Activated CD4-positive, alpha-beta T cell treated with anti-CD3 and anti-CD28 coated beads, Interleukin-2, amount 10 ng/mL, durations not matched to agents 24 days and 14 days (primary cell): Measurements from ENCODE around the gene DYNC2I2. TPM values are rescaled to one million over a fixed set of nuclear protein-coding genes. Genes with fewer than 3 reads are reported as not detected.

Experiments
- DNase-seq: peaks from one replicate; pipeline ENCODE4 v3.0.0; 2022
- H3K27ac Mint-ChIP-seq: one replicate; pipeline ENCODE4 v1.8.0; 2022; ENCODE audit warnings: mild to moderate bottlenecking, mixed read lengths
- H3K27me3 Mint-ChIP-seq: one replicate; pipeline ENCODE4 v1.8.0; 2022; ENCODE audit warnings: mixed read lengths
- H3K36me3 Mint-ChIP-seq: one replicate; pipeline ENCODE4 v1.8.0; 2022; ENCODE audit warnings: low read depth, mild to moderate bottlenecking, mixed read lengths
- H3K4me1 Mint-ChIP-seq: one replicate; pipeline ENCODE4 v1.8.0; 2021; ENCODE audit warnings: mixed read lengths
- H3K4me3 Mint-ChIP-seq: one replicate; pipeline ENCODE4 v1.8.0; 2022; ENCODE audit warnings: mild to moderate bottlenecking, moderate library complexity, mixed read lengths
- H3K9me3 Mint-ChIP-seq: one replicate; pipeline ENCODE4 v1.8.0; 2021; ENCODE audit warnings: mixed read lengths
- intact Hi-C: fragments of 100-400 bp; cut with micrococcal nuclease; formaldehyde crosslinking; loops from one replicate; pipeline ENCODE4 v1.15.1; 2023
- total RNA-seq: library from RNA; stranded (reverse); gene quantifications from 2 replicates; pipeline ENCODE4 v1.2.3, GENCODE V29; 2022

DYNC2I2 gene
- total RNA-seq, 1 donor from 2014 or later = 47.4 TPM

DNA sequence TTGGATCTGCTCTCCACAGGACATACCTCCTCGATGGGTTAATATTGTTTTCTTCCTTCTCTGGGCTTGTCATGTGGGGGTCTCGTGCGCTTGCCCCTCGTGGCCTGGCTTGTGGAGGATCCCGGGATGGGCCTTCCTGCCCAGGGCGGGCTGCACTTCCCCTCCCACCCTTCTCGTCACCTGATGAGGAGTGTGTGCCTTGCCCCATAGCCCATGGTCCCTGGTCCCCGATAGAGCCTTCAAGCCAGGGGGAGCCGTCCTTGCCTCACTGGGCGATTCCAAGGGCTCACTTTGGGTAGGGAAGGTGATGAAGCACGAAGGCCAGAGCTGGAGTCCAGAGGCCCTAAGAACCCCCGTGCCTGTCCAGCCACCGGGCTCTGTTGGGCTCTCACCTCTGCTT, 28.7 kb downstream of the DYNC2I2 start:
- peaks cover 3% of the 10 kb centered on the region for H3K4me1 Mint-ChIP-seq
- intact Hi-C loops = no loop called here
- H3K36me3 Mint-ChIP-seq = peaks cover 50% of the 10 kb centered on the region
- H3K4me3 Mint-ChIP-seq = no peak overlapping the region
- no peak overlapping the region for H3K27ac Mint-ChIP-seq
- no peak for DNase-seq
- no peaks in the 10 kb centered on the region for H3K27me3 Mint-ChIP-seq
- H3K9me3 Mint-ChIP-seq = no peaks in the 10 kb centered on the region

DNA sequence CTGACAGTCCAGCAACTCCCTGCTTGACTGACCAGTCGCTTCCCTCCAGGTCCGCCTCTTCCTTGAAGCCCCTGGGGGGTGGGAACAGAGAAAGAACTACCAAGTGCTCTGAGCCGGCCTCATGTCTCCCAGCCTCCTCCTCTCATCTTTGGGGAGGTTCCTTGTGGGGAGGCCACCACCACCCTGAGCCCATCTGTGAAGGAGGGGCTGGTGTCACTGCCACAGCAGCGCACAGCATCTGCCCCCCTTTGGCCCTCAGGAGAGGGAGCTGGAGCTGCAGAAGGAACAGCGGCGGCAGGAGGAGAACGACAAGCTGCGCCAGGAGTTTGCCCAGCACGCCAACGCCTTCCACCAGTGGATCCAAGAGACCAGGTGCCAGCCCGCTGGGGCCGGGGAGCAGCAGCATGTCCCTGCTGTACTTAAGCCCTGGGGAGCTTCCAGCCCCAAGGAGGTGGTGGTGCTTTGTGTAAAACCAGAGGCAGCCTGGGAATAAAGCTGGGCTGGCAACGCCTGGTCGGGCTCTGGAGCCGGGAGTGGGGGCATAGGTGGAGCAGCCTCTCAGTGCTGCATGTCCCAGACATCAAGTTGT, 29.4 kb downstream of the DYNC2I2 start:
- no peaks in the 10 kb centered on the region for H3K27me3 Mint-ChIP-seq
- no peak overlapping the region for H3K27ac Mint-ChIP-seq
- no peaks in the 10 kb centered on the region for H3K9me3 Mint-ChIP-seq
- intact Hi-C loops = no loop called here
- H3K4me3 Mint-ChIP-seq = no peak overlapping the region
- DNase-seq = no peak
- H3K4me1 Mint-ChIP-seq = peaks cover 3% of the 10 kb centered on the region
- H3K36me3 Mint-ChIP-seq = peaks cover 47% of the 10 kb centered on the region

DNA sequence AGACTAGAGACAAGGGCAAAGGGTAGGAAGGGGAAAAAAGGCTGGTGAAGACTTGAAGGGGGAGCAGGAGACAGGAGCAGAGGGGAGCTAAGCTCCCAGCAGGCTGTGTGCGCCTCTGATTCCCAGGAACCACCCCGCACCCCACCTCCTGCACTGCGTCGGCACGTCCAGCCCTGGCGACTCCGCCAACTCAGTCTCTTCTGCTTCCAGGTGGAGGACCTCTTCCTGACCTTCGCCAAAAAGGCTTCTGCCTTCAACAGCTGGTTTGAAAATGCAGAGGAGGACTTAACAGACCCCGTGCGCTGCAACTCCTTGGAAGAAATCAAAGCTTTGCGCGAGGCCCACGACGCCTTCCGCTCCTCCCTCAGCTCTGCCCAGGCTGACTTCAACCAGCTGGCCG, 30.5 kb downstream of the DYNC2I2 start:
- DNase-seq = no peak
- Mint-ChIP-seq H3K9me3 (no peaks in the 10 kb centered on the region), H3K27ac (no peak overlapping the region), H3K36me3 (peaks cover 51% of the 10 kb centered on the region), H3K4me1 (peaks cover 3% of the 10 kb centered on the region), H3K27me3 (no peaks in the 10 kb centered on the region), H3K4me3 (no peak overlapping the region)
- intact Hi-C loops = no loop called here

- H3K27ac Mint-ChIP-seq = no peak overlapping the region
Observed at GRCh38 chr9:128625391-128626146, 31.1 kb downstream of the DYNC2I2 start.

GRCh38 chr9:128624566-128624965, 32.1 kb downstream of the DYNC2I2 start:
- Mint-ChIP-seq H3K36me3 (peaks cover 62% of the 10 kb centered on the region), H3K4me1 (peaks cover 3% of the 10 kb centered on the region), H3K9me3 (no peaks in the 10 kb centered on the region), H3K27ac (no peak overlapping the region), H3K4me3 (no peak overlapping the region), H3K27me3 (no peaks in the 10 kb centered on the region)
- intact Hi-C loops = no loop called here
- DNase-seq = no peak

More at GRCh38 chr9:128625391-128626146, 31.1 kb downstream of the DYNC2I2 start:
- intact Hi-C loops = no loop called here
- Mint-ChIP-seq H3K9me3 (no peaks in the 10 kb centered on the region), H3K4me1 (peaks cover 3% of the 10 kb centered on the region), H3K27me3 (no peaks in the 10 kb centered on the region), H3K4me3 (no peak overlapping the region), H3K36me3 (peaks cover 57% of the 10 kb centered on the region)
- DNase-seq = no peak

- Mint-ChIP-seq H3K36me3 (peaks cover 68% of the 10 kb centered on the region), H3K4me3 (no peak overlapping the region), H3K4me1 (no peaks in the 10 kb centered on the region), H3K27me3 (no peaks in the 10 kb centered on the region), H3K27ac (no peak overlapping the region), H3K9me3 (no peaks in the 10 kb centered on the region)
- no peak for DNase-seq
- intact Hi-C loops = no loop called here
Observed at GRCh38 chr9:128621730-128622455, 34.8 kb downstream of the DYNC2I2 start.

DNA sequence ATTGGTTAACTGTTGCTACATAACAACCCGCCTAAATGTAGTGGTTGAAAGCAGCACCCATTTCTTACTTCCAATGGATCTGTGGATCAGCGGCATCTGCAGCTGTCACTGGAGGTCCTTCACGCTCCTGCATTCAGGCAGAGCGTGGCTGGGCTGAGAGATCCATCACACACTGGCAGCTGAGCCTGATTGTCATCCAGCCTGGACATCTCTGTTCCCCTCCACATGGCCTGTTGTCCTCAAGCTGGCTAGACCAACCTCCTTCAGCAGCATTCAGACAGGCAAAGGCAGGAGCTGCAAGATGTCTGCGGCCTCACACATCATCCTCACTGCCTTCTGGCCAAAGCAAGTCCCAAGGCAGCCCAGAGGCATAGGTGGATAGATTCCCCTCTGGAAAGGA, 36.9 kb downstream of the DYNC2I2 start:
- H3K27ac Mint-ChIP-seq = no peak overlapping the region
- peaks cover 65% of the 10 kb centered on the region for H3K36me3 Mint-ChIP-seq
- H3K27me3 Mint-ChIP-seq = no peaks in the 10 kb centered on the region

GRCh38 chr9:128619127-128619526, 37.5 kb downstream of the DYNC2I2 start:
- DNase-seq = no peak
- Mint-ChIP-seq H3K36me3 (peaks cover 65% of the 10 kb centered on the region), H3K9me3 (no peaks in the 10 kb centered on the region), H3K27me3 (no peaks in the 10 kb centered on the region), H3K4me3 (no peak overlapping the region), H3K27ac (no peak overlapping the region), H3K4me1 (no peaks in the 10 kb centered on the region)
- intact Hi-C loops = no loop called here

More for the DNA sequence above, 36.9 kb downstream of the DYNC2I2 start:
- H3K4me3 Mint-ChIP-seq = no peak overlapping the region
- intact Hi-C loops = no loop called here
- H3K9me3 Mint-ChIP-seq = no peaks in the 10 kb centered on the region
- H3K4me1 Mint-ChIP-seq = no peaks in the 10 kb centered on the region
- DNase-seq = no peak

- Mint-ChIP-seq H3K9me3 (no peaks in the 10 kb centered on the region), H3K4me1 (no peaks in the 10 kb centered on the region), H3K4me3 (no peak overlapping the region), H3K27me3 (no peaks in the 10 kb centered on the region), H3K36me3 (peaks cover 73% of the 10 kb centered on the region), H3K27ac (no peak overlapping the region)
- intact Hi-C loops = no loop called here
- no peak for DNase-seq
Observed at GRCh38 chr9:128617943-128618342, 38.7 kb downstream of the DYNC2I2 start.

DNA sequence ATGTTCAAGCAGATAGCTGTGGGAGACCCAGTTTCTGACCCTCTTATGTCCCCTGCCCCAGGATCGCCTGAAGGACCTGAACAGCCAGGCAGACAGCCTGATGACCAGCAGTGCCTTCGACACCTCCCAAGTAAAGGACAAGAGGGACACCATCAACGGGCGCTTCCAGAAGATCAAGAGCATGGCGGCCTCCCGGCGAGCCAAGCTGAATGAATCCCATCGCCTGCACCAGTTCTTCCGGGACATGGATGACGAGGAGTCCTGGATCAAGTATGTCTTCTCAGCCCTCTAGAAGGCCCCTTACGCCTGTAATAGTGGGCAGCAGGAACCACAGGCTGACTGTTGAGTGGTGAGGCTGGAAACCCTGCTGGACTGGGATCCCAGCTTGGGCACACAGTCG, 41.1 kb downstream of the DYNC2I2 start:
- Mint-ChIP-seq H3K4me1 (no peaks in the 10 kb centered on the region), H3K4me3 (no peak overlapping the region), H3K27me3 (no peaks in the 10 kb centered on the region), H3K27ac (no peak overlapping the region), H3K9me3 (no peaks in the 10 kb centered on the region), H3K36me3 (peaks cover 73% of the 10 kb centered on the region)
- intact Hi-C loops = no loop called here
- DNase-seq = no peak

GRCh38 chr9:128614728-128615127, 41.9 kb downstream of the DYNC2I2 start:
- Mint-ChIP-seq H3K27me3 (no peaks in the 10 kb centered on the region), H3K4me1 (no peaks in the 10 kb centered on the region), H3K36me3 (peaks cover 72% of the 10 kb centered on the region), H3K9me3 (no peaks in the 10 kb centered on the region), H3K27ac (no peak overlapping the region), H3K4me3 (no peak overlapping the region)
- no peak for DNase-seq
- intact Hi-C loops = no loop called here

DNA sequence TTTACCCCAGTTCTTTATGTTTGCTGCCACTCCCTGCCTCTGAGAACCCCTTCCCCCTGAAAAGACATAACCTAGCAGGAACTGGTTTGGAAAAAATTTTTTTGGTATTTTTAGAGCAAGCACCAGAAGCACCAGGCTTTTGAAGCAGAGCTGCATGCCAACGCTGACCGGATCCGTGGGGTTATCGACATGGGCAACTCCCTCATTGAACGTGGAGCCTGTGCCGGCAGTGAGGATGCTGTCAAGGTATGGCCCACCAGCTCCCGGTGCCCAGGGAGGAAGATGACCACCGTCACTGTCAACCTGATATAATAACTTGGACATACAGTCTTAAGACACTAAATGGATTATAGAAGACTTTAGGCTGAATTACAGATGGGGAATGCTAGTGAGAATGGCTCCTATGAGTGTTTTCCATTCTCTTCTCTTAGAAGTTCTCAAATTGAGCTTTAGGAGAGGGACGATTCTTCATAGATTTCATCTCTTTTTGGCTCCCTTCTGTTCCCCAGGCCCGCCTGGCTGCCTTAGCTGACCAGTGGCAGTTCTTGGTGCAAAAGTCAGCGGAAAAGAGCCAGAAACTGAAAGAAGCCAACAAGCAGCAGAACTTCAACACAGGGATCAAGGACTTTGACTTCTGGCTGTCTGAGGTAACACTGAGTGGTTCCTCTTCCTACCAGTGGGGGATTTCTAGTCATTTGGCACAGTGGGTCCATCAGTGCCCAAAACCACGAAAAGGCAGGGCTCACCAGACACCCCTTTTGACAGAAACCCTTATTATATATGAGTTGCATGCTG, 44.9 kb downstream of the DYNC2I2 start:
- Mint-ChIP-seq H3K9me3 (no peaks in the 10 kb centered on the region), H3K4me3 (no peak overlapping the region), H3K27me3 (no peaks in the 10 kb centered on the region), H3K27ac (no peak overlapping the region), H3K4me1 (no peaks in the 10 kb centered on the region), H3K36me3 (peaks cover 71% of the 10 kb centered on the region)
- intact Hi-C loops = no loop called here
- no peak for DNase-seq

DNA sequence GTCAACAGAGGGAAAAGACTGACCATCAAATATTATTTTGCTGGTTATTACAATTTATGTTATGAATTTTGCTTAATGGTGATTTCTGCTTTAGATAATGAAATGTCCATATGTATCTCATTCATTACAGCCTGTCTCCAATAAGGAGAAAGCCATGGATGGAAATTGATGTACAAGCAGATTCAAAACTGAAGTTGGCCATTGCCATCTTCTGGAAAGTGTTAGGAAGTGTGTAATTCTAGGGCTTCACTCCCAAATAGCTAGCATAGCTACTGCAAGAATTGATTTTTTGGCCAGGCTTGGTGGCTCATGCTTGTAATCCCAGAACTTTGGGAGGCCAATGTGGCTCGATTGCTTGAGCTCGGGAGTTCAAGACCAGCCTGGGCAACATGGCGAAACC, 45.8 kb downstream of the DYNC2I2 start:
- no peak for DNase-seq
- Mint-ChIP-seq H3K36me3 (peaks cover 67% of the 10 kb centered on the region), H3K27me3 (no peaks in the 10 kb centered on the region), H3K4me1 (no peaks in the 10 kb centered on the region), H3K4me3 (no peak overlapping the region), H3K9me3 (no peaks in the 10 kb centered on the region), H3K27ac (no peak overlapping the region)
- intact Hi-C loops = no loop called here
